DMS79 (cell line): Measurements from ENCODE around the gene CHN1.

Experiments
- DNase-seq: peaks from one replicate; lab custom pipeline; 2025; lab: John Stamatoyannopoulos, UW

CHN1 gene

DNA sequence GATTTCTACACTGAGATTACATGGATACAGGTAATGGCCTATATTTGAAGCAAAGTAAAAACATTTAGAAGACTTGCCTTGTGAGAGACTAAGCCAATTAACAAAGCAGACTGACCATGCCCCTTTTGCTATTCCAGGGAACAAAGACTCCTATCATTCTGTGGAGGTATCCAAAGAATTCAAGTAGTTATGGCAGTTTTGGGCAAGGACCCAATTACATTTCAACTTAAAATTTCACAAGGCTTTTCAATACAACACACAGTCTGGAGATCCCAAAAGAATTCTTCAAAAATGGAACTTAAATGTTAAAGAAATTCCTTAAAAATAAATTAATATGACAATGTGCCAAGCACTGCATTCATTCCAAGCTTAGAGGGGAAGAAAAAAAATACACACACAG, 131.7 kb downstream of the CHN1 start:
- no peak for DNase-seq

DNA sequence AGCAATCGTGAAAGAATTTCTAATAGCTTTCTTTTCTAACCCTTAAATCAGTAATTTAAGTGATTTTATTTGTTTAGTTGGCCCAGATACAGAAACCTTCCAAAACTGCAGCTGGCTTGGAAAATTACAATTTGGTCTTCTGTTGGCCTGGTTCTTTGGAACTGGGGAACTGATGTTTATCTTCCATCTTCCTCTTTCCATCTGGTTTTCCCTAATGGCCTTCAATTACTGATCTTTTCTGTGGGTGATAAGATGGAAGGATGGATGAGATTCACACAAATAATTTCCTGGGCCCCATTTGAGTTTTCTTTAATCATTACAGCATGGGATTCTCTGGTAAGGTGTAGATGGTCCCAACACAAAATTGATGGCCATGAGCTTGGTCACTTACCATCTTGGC, 134.4 kb downstream of the CHN1 start:
- no peak for DNase-seq

DNA sequence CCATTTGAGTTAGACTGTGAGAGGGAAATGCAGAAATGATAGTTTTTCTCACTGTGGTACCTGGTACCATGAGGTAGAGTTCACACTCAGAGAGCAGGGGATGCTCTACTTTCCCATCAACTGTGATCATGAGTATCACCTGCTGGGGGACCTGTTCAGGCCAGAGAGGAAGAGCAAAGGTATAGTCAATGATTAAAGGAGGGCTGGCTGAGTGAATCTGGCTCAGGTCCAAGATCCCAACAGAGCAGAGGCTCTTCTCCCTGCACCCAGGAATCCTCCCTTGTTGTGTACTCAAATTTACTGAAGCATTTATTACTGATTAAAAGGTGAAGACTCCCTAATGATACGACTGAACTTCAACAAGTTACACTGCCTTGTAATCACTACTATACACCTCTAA, 136.3 kb downstream of the CHN1 start:
- DNase-seq = no peak

DNA sequence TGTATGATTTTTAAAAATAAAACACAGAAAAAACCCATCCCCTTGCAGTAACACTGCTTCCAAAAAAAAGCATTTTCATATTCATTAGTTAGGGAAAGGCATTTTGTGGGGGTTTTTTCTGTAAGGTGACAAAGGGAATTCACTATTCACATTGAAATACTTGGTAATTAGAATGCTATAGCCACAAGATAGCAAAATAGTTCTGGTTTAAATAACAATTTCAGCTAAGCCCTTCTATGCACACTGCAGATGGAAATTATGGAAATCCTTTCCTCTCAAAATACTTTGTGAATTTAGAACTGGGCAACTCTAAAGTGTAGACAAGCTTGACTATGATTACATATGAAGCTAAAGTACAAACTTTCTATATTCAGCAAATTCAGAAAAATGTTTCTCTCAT, 138.8 kb downstream of the CHN1 start:
- no peak for DNase-seq

DNA sequence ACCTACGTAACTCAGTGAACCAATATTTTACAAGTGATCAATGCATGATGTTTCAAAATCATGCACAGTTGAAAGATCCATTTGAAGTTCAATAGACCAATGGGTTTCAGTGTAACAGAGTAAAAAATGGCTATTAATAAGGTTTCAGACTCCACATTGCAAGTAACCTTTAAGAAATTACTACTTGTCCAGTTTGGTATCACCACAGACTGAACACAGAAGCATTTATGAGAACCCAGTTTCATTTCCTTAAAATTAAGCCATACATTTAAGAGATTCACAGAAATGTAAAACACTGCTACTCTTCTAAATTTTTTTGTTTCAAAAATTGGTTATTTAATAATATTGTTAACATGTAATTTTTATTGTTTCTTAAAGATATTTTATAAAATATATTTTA, 142.0 kb downstream of the CHN1 start:
- no peak for DNase-seq

DNA sequence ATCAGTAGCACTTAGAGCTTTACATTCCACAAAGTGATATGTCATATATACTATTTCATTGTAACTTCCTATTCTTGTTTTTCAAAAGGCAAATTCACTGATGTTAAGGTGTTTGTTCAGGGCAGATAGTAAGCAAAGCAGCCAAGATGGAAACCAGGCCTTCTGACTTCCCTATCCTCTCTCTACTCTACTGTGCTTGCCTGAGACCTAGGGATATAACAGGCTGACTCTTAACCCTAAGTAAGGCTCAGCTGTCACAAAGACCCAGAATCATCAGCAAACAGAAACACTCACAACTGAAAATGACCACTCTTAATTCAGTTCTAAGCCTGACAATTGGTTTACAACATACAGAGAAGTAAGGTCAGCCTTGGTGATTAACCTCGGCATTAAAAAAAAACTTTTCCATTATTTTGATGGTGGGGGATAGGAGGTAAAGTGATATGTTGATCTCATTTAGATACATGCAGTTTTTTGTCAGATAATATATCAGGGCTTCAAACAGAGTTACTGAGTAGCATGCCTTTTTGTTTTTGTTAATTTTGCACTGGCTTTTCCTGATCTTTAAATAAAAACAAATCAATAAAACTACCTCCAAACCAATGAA, 145.5 kb downstream of the CHN1 start:
- no peak for DNase-seq

DNA sequence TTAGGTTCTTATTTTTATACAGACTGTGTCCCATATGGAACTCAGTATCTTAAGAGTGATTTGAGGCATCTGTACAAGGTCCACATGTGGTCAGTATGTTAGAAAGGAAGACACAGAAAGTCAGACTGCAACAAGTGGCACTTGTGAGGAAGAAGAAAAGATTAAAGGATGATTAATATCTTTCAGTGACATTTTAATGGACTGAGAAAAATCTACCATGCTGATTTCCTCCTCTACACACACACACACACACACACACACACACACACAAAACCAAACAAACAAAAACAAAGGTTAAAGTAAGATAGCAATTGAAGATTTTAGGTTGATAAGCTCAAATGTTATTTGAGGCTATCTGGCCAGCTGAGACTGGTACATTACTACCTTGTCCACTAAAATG, 146.4 kb downstream of the CHN1 start:
- DNase-seq = peak; percentile 11

DNA sequence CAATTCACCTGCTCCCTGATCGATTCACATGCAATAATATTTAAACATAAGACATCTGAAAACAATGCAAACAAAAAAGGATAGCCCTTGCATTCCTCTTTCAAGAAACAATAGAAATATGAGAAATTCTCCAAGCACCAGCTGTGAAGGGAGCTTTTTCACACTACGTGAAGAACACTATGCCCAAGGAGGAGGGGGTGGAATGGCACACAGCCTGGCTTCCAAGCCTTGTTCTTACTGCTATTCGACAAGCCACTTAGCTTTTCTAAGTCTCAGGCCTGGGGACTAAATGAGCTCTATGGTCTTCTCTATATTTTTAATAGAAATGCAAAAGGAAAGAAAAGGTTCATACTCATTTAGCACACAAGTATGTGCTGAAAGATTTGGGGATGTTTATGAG, 148.7 kb downstream of the CHN1 start:
- peak; percentile 95 for DNase-seq

DNA sequence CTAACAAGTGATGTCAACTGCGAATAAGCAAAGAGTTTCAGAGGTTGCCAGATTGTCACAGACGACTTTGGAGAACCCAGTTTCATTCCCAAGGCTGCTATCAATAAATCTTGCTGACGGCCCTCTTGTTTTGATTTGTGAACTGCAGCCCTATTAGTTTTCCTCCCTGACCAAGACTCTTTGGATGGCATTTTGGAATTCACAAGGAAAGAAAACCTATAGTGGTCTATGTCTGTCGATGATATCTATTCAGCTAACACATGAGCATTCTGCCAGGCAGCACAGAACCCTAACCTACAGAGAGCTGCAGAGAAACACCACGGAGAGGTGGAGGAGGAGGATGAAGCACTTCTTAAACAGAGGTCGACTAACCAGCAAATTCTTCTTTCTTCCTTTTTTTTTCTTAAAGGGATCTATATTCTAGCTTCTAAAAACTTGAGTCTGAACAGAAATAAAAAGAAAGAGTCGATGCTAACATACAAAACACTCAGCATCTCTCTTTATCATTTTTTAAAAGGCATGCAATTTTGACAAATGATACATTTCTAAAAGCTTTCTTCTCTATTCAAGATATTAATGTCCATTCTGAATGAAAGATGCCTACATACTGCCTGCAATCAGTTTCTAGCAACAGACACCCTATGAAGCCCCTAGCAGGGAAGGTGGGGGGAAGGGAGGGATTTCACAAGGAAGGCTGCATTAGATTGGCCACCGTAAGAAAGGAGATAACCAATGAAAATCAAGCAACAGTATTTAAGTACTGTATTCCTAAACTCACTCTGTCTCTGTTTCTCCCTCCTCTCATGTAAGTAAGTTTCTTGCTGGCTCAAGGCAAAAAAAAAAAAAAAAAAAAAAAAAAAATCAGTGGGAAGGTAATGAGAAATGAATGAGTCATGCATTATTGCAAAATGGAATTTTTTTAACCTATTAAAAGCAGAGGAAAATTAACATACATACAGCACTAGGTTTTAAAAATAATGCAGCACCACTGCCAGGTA, 157.9 kb downstream of the CHN1 start:
- no peak for DNase-seq

DNA sequence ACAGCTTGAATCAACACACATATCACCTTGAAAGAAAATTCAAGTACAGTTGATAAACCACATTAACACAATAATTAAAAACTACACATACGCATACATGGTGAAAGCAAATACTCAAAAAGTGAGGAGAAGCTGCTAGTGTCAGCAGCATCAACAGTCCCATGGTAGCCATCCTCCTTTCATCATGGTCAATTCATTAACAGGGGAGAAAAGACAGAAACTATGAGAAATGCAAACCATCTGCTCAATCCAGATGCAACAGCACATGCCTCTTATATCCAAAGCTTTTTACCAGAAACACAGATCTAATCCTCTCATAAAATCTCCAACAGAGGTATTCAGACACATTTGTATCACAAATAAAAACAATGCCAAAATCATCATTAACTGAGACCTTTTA, 159.0 kb downstream of the CHN1 start:
- DNase-seq = no peak

DNA sequence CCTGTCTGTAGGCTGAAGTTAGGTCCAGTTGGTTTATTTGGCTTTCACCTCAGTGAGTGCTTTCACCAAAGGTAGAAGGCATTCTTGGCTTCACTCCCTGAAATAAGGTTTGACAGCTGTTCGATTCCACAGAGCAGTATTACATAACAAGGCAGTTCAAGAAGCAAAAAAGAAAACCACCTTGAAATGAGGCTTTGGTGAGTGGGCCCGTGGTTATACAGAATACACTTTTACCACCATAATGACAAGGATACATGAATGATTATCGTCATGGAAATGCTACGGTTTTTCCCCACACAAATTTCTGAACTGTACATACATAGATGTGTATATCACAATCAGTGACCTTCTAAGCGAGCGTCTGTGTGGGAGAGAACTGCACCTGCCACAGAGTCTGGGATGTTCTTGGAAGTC, 160.9 kb downstream of the CHN1 start:
- DNase-seq = peak; percentile 26

DNA sequence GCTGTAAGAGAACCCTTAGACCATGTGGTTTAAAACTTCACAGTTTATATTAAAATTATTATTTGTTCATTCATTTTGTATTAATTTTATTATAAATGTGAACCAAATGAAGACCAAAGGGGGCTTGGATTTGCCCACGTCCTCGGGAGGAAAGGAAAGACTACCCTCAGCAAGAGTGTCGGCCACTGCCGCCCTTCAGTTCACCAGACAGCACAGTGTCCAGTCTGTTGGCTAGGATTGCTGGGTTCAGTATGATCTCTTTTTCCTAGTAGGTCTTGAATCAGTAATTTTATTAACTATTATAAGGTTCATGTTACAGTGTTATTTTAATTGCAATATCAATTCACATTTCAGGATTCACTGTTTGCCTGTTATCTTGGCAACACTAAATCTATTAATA, 162.7 kb downstream of the CHN1 start:
- no peak for DNase-seq

DNA sequence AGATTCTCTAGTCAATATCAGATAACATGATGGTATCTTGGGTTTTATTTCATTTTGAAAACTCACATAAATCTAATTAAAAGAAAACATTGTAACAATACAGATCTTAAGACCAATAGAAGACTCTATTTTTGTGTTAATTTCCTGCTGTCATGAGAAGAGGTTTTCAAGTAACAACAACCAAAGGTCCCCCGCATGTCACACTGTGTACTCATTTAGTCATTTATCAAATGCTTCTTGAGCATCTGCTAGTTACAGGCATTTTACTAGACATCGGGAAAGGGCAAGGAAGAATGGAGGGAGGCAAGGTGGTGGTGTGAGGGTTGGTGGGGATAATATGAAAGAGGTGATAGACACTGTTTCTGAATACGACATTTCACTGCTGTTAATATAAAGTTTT, 163.2 kb downstream of the CHN1 start:
- no peak for DNase-seq

DNA sequence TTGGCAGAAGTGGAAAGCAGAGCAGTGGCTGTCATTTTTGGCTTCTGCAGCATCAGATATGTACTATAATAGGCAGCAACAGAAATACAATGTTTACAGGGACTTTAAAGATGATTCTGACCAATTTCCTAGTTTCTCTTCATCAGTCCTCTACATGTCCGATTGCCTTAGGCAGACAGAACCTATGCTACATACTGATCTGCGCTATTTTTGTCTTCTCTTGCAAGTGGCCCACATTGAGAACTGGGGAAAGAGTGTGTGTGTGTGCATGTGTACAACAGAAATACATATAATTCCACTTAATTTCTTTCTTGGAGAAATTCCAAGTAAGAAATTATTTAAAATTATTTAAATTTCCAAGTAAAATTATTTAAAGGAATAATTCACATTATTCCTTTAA, 163.8 kb downstream of the CHN1 start:
- no peak for DNase-seq

DNA sequence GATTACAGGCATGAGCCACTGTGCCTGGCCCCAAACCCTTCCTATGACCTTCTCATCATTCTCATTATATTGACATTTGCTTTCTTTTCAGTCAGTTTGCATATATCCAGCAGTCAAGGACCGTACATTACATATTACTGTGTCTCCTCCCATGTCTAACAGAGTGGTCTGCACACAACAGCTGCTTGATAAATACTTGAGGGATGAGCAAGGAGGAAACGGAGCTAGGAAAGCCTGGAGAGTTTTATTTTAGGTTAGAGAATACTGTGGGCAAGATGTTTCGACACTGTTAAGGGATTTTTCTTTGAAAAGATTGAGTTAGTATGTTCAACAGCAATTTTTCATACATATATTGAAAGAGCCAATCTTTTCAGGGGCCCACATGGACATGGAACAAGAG, 164.7 kb downstream of the CHN1 start:
- no peak for DNase-seq

DNA sequence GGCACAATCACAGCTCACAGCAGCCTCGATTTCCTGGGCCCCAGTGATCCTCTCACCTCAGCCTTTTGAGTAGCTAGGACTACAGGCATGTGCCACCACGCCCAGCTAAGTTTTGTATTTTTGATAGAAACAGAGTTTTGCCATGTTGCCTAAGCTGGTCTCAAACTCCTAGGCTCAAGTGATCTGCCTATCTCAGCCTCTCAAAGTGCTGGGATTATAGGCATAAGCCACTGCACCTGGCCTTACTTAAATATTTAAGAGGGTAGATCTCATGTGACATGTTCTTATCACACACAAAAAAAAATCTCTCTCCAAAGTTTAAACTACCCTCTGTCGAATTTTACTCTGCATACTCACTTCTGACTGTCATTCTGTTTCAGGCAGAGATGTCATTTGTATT, 165.5 kb downstream of the CHN1 start:
- no peak for DNase-seq

DNA sequence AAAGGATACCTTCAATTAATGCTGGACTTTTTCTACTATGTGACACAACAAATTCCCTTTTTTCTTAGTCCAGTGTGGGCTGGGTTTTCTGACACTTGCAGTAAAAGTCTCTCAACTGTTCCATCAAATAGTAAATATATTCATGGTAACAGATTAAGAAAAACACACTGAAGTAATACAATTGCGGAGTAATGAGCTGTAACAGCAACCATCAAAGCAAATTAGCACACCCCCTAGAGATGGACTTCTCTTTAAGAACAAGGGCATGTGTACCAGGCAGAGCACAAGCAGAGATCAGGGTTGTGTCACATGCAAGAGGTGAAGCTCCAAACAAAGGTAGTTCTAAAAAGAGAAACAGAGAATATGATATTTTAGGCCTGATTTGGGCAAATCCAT, 168.2 kb downstream of the CHN1 start:
- no peak for DNase-seq

DNA sequence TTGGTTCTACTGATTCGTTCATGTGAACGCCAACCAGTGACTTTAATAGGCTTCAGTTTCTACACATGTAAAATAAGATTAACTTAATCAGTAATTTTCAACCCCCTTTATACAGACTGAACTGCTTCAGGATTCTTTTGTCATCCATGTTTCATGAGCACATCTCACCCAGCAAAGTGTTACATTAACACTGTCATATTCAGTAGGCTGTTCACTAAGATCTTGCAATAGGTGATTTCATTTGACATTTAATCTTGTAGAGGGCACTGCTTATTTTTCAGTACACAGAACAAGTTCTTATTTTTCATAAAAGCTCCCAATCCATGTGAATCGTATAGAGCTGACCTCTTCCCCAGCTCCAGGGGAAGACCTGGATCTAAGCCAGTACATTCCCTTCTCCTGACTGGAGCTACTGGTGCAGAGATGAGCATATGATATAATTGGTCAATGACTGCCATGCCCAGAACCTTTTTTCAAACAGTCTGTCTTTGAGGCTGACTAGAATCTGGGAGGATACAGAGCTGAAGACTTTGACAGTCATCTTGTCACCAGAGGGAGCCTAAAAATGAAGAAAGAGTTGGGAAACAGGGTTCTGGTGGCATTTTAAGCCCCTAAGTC, 168.7 kb downstream of the CHN1 start:
- no peak for DNase-seq

DNA sequence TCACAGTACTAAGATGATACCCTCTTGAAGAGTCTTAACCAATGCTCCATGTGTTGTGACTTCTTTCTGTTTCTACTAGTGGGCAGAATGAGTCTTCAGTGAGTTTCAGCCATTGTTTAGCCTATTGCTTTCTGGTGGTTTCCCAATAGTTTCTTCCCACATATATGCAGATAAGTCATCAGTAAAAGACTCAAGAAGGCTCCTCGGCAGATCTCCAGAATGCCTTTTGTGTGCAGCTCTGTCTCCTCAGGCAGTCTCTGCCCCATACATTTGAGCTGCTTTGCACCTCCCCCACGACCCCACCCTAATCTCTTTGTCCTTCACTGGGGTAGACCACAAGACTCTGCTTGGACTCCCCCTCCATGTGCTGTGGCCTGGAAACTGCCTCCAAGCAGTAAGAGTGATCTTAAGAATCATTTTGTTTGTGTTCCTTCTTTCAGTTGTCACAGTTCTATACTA, 169.4 kb downstream of the CHN1 start:
- DNase-seq = no peak

DNA sequence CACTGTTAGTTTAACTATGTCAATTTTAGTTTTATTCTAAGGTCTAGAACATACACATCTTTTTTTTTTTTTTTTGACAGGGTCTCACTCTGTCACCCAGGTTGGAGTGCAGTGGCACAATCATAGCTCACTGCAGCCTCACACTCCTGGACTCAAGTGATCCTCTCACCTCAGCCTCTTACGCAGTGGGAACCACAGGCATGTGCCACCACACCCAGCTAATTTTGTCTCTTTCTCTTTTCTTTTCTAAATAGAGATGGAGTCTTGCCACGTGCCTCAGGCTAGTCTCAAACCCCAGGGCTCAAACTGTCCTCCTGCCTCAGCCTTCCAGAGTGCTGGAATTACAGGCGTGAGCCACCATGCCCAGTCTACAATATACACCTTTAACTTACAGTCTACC, 171.4 kb downstream of the CHN1 start:
- no peak for DNase-seq

DNA sequence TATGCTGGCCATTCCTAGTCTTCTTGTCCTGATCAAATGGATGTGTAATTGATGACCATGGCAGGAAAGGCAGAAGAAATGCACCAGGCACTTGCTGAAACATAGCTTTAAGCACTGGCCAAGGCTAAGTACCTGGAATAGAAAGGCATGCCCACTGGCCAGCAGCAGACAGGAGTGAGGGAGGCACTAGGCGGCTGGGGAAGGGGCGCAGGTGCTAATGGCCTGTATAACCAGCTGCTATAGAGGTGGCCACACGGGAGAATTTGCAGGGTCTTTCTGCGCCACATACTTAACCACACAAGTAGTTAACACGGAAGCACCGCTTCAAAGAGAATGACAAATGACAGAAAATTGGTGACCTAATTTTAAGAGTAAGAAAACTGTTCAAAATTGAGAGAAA, 174.6 kb downstream of the CHN1 start:
- DNase-seq = no peak

DNA sequence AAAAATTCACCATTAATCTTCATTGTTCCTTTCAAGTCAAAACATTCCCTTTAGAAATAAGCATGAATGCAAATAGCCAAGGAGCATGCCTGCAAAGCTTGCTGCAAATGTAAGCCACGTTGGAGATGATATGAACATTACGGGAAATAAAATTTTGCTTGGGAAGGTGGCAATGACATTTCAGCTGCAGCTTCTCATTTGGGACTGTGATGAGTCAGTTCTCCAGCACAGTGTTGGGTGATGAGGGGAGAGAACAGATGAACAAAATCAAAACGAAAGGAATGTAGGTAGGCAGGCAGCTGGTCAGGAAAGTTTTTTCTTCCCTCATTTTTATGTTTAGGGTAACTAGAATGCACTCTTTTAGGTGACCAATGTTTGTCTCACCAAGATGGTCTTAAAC, 175.6 kb downstream of the CHN1 start:
- no peak for DNase-seq
